Large intestine (tissue), 3 donors: ENCODE results near the gene TICRR. TPM values are rescaled to one million over a fixed set of nuclear protein-coding genes. Genes with fewer than 3 reads are reported as not detected.
A peak's percentile ranks its signal among the peaks of the same experiment; 100 is the strongest.
"Not testable (repeated sequence)": the region's sequence is repeated elsewhere in the genome, so short reads cannot be mapped to it uniquely, and the experiment has no call there.

ENCODE experiments used
- DNase-seq, 2 donors: peaks; one replicate each; pipeline versions ENCODE4 v3.0.0 to v3.0.0-alpha.2; 2013
- H3K27ac ChIP-seq: one replicate; pipeline ENCODE4 v1.5.1; 2013; ENCODE audit warnings: low read length
- H3K27me3 ChIP-seq: 2 replicates; pipeline ENCODE4 v1.6.1; 2013; ENCODE audit warnings: low read length; ENCODE audit not compliant: control insufficient read depth, insufficient read depth
- H3K36me3 ChIP-seq: 2 replicates; pipeline ENCODE4 v1.6.1; 2013; ENCODE audit warnings: low read length; ENCODE audit not compliant: control insufficient read depth, insufficient read depth
- H3K4me1 ChIP-seq: one replicate; pipeline ENCODE4 v1.6.1; 2013; ENCODE audit warnings: low read length; ENCODE audit not compliant: control insufficient read depth, insufficient read depth
- H3K4me3 ChIP-seq: one replicate; pipeline ENCODE4 v1.5.1; 2013; ENCODE audit warnings: low read length
- H3K9me3 ChIP-seq: one replicate; pipeline ENCODE4 v1.6.1; 2013; ENCODE audit warnings: mild to moderate bottlenecking, low read depth, low read length, moderate library complexity; ENCODE audit not compliant: control insufficient read depth
- WGBS: methylation state at CpG from one replicate; pipeline ENCODE4 v1.1.5; 2013; ENCODE audit warnings: low lambda C conversion rate; ENCODE audit not compliant: insufficient coverage; 5-methylcytosine and 5-hydroxymethylcytosine counted together
- polyA plus RNA-seq: library from polyadenylated mRNA; unstranded; fragments of 120-200 nt; gene quantifications from one replicate; pipeline ENCODE4 v1.2.1, GENCODE V29; 2013

TICRR gene
- polyA plus RNA-seq, 1 donor, result 3.9 TPM

- 86% methylated on average over 1 of the region's 3 CpGs for WGBS
- H3K27ac ChIP-seq, result no peak overlapping the region
- H3K36me3 ChIP-seq, result no peaks in the 10 kb centered on the region
- DNase-seq, result no peak
- no peaks in the 10 kb centered on the region for H3K9me3 ChIP-seq
- no peak overlapping the region for H3K4me3 ChIP-seq
- H3K27me3 ChIP-seq, result peaks cover 11% of the 10 kb centered on the region
- H3K4me1 ChIP-seq, result no peaks in the 10 kb centered on the region
Measured at GRCh38 chr15:89542369-89542768, 32.9 kb upstream of the TICRR start.

GRCh38 chr15:89543389-89543788 lies 31.9 kb upstream of the TICRR start:
- H3K36me3 ChIP-seq, result no peaks in the 10 kb centered on the region
- no peak for DNase-seq
- H3K4me1 ChIP-seq, result no peaks in the 10 kb centered on the region
- no peaks in the 10 kb centered on the region for H3K9me3 ChIP-seq
- H3K27ac ChIP-seq, result no peak overlapping the region
- WGBS, result no CpG with 5 or more reads among the region's 4 CpGs
- no peak overlapping the region for H3K4me3 ChIP-seq
- H3K27me3 ChIP-seq, result peaks cover 11% of the 10 kb centered on the region

- not testable (repeated sequence) for H3K9me3 ChIP-seq, H3K4me3 ChIP-seq, H3K4me1 ChIP-seq, H3K27me3 ChIP-seq, DNase-seq, H3K36me3 ChIP-seq, H3K27ac ChIP-seq
- WGBS, result 100% methylated on average over 1 of the region's 4 CpGs
Measured at GRCh38 chr15:89549138-89549537, 26.1 kb upstream of the TICRR start.

- H3K27me3 ChIP-seq, result peaks cover 6% of the 10 kb centered on the region
- H3K4me1 ChIP-seq, result no peaks in the 10 kb centered on the region
- 57% methylated on average over 1 of the region's 2 CpGs for WGBS
- H3K4me3 ChIP-seq, result no peak overlapping the region
- H3K27ac ChIP-seq, result no peak overlapping the region
- no peaks in the 10 kb centered on the region for H3K36me3 ChIP-seq
- DNase-seq, result no peak
- no peaks in the 10 kb centered on the region for H3K9me3 ChIP-seq
Measured at GRCh38 chr15:89550427-89550826, 24.8 kb upstream of the TICRR start.

GRCh38 chr15:89551550-89551949 lies 23.7 kb upstream of the TICRR start:
- WGBS, result 0% methylated on average over 1 of the region's 4 CpGs
- no peak overlapping the region for H3K4me3 ChIP-seq

GRCh38 chr15:89553632-89554031 lies 21.6 kb upstream of the TICRR start:
- peaks cover 2% of the 10 kb centered on the region for H3K27me3 ChIP-seq
- no peak overlapping the region for H3K27ac ChIP-seq
- no CpG with 5 or more reads among the region's 3 CpGs for WGBS
- H3K4me1 ChIP-seq, result no peaks in the 10 kb centered on the region
- no peaks in the 10 kb centered on the region for H3K36me3 ChIP-seq
- no peak overlapping the region for H3K4me3 ChIP-seq
- no peaks in the 10 kb centered on the region for H3K9me3 ChIP-seq
- DNase-seq, result no peak

More at GRCh38 chr15:89551550-89551949, 23.7 kb upstream of the TICRR start:
- peaks cover 2% of the 10 kb centered on the region for H3K27me3 ChIP-seq
- H3K4me1 ChIP-seq, result no peaks in the 10 kb centered on the region
- peak; percentile 11 to 61 for DNase-seq
- no peaks in the 10 kb centered on the region for H3K36me3 ChIP-seq
- no peaks in the 10 kb centered on the region for H3K9me3 ChIP-seq
- no peak overlapping the region for H3K27ac ChIP-seq

- H3K4me3 ChIP-seq, result no peak overlapping the region
- no CpG with 5 or more reads among the region's 7 CpGs for WGBS
- DNase-seq, result no peak
Measured at GRCh38 chr15:89554247-89554646, 21.0 kb upstream of the TICRR start.

GRCh38 chr15:89555768-89556167 lies 19.5 kb upstream of the TICRR start:
- H3K36me3 ChIP-seq, result no peaks in the 10 kb centered on the region
- H3K27me3 ChIP-seq, result peaks cover 2% of the 10 kb centered on the region
- no CpG with 5 or more reads among the region's 5 CpGs for WGBS
- H3K27ac ChIP-seq, result no peak overlapping the region
- H3K9me3 ChIP-seq, result no peaks in the 10 kb centered on the region
- no peak overlapping the region for H3K4me3 ChIP-seq
- H3K4me1 ChIP-seq, result peaks cover 8% of the 10 kb centered on the region
- no peak for DNase-seq

More at GRCh38 chr15:89554247-89554646, 21.0 kb upstream of the TICRR start:
- Histone ChIP-seq H3K27me3 (peaks cover 2% of the 10 kb centered on the region), H3K36me3 (no peaks in the 10 kb centered on the region), H3K4me1 (no peaks in the 10 kb centered on the region), H3K9me3 (no peaks in the 10 kb centered on the region), H3K27ac (no peak overlapping the region)

- Histone ChIP-seq H3K27me3 (peaks cover 2% of the 10 kb centered on the region), H3K4me1 (peaks cover 8% of the 10 kb centered on the region), H3K9me3 (no peaks in the 10 kb centered on the region), H3K4me3 (no peak overlapping the region), H3K36me3 (no peaks in the 10 kb centered on the region), H3K27ac (no peak overlapping the region)
- WGBS, result 7% methylated on average over 2 of the region's 9 CpGs
- DNase-seq, result peak; percentile 44 to 54
Measured at GRCh38 chr15:89556413-89557262, 18.6 kb upstream of the TICRR start.

GRCh38 chr15:89559769-89560264 lies 15.5 kb upstream of the TICRR start:
- no peak overlapping the region for H3K27ac ChIP-seq
- H3K4me1 ChIP-seq, result peaks cover 8% of the 10 kb centered on the region
- no peak overlapping the region for H3K4me3 ChIP-seq
- no peaks in the 10 kb centered on the region for H3K9me3 ChIP-seq
- peak; percentile 49 to 72 for DNase-seq
- WGBS, result no CpG with 5 or more reads among the region's 5 CpGs
- H3K36me3 ChIP-seq, result no peaks in the 10 kb centered on the region
- H3K27me3 ChIP-seq, result no peaks in the 10 kb centered on the region
